NCI-H69 (cell line): ENCODE data around the gene HEATR1.
"Not testable (repeated sequence)": the region's sequence is repeated elsewhere in the genome, so short reads cannot be mapped to it uniquely, and the experiment has no call there.

ENCODE experiments used
- DNase-seq: peaks from one replicate; lab custom pipeline; 2025; lab: John Stamatoyannopoulos, UW

The HEATR1 gene

GRCh38 chr1:236581528-236581927 is 22.8 kb downstream of the HEATR1 start:
- DNase-seq: no peak

- DNase-seq: not testable (repeated sequence)
Measured at GRCh38 chr1:236580404-236580803, 23.9 kb downstream of the HEATR1 start.

DNA sequence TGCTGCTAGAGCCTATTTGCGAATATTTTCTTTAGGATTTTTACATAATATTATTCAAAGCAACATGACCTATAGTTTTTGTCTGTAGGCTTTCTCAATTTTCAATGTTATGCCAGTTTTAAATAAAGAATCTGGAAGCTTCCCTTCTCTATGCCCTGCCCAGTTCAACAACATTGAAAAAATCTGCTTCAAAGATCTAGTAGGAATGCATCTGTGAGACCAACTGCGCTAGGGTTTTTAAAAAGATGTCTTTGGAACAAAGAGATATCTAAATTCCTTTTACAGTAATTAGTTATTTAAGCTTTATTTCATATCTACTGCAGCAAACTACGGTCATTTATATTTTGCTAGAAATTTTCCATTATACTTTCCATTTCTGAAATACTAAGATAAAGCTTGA is 25.7 kb downstream of the HEATR1 start:
- DNase-seq: no peak

DNA sequence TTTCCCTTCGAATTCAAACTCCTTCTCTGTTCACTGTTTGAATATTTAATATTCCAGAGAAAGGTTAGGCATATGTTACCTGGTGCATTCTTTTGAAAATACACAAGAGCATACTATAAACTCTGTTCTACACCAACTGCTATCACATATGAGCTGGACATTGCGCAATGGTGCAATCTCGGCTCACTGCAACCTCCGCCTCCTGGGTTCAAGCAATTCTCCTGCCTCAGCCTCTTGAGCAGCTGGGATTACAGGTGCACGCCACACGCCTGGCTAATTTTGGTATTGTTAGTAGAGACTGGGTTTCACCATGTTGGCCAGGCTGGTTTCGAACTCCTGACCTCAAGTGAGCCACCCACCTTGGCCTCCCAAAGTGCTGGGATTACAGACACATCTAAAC is 27.3 kb downstream of the HEATR1 start:
- DNase-seq: not testable (repeated sequence)

DNA sequence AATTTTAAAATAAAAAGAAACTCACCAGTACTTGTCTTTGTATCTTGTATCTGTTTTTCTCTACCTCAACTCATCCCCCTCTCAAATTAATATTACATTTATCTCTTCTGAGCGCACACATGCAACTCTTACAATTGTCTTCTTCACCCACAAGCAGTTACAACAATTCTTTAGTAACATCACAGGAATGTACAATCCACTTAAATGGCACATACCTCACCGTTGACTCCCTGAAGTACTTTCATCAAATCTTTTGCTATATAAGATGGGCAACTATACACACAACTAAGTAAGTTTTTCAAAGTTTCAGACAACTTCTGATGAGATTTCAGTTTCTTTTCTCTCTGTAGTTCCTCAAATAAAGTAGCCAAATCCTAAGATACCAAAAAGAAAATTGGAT is 28.3 kb downstream of the HEATR1 start:
- DNase-seq: no peak

GRCh38 chr1:236575523-236575922 is 28.8 kb downstream of the HEATR1 start:
- DNase-seq: no peak

DNA sequence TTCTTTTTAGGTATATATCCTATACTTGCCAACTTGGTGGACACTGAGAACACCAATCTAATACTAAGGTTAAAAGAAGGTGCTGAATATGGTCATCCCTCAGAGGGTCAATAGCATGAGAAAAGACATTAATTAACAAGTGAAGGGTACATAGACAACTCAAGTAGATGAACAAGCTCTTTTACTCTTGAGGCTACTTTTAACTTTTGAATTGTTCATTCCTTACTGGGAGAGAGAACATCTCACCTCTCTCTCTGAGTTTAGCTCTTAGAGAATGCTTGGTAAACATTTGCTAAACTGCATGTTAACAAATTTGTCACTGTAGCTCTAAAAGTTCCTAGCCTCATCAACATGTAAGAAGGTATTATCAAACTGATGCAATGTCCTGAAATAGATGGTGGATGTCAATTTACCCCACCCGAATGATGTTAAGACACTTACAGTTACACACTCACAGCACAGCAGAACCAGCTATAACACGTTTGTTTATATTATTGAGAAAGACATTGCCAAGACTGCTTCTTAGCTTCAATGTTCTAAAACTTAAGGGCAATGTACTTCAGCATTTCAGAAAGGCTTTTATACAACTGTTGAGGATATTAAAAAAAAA is 35.9 kb downstream of the HEATR1 start:
- peak; percentile 6 for DNase-seq

DNA sequence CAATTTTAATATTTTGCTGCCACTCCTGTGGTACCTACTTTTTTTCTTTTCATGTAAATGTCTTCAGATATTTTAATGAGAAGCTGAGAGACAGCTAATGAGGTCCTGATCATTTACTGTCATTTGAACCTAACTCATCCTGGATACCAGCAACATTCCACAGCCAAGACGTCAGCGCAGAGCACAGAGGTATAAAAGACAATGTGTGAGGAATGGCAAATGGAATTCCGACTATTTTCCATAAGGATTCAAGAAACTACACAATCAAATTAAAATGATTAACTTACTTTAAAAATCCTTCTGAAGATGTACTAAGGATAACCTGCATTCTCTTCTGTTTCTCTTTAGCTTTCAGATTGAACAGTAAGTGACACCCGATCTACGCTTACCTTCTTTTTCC is 38.8 kb downstream of the HEATR1 start:
- DNase-seq: no peak

DNA sequence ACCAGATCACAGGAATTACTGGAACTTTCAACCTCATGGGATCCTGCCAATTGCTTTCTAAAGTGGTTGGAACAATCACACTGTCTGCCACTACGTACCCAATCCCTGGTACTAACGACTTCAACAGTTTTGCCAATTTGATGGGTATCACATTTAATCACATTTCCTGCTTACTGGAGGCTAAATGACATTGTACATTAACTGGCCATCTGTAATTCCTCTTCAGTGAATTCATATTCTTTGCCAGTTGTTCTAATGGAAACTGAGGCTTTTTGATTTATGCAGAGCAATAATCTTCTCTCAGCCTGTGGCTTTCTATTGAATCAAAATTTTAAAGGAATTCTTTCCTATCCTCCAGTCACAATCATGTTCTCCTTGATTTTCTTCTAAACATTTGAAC is 42.3 kb downstream of the HEATR1 start:
- no peak for DNase-seq

DNA sequence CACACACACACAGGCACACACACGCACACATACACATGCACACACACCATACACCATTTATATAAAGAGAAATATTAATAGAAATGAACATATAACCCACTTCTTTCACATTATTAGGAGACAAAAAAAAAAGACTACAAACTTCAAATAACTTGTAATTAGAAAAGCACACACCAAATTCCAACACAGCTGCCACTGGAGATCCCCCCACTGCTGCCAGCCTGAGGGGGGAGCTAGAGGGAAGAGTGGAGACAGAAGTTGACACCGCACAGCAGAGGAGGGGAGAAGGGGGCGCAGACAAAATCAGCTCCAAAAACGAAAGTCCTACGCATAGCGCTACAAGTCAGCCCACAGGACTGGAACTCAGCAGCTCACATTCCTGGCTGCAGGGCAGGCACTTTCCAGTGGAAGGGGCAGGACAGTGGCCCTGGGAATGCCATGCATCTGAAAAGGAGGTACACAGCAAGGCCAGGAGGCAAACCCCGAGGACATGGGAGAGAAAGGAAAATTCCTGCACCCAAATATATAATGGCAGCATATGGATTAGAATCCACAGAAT is 44.0 kb downstream of the HEATR1 start:
- DNase-seq: no peak

DNA sequence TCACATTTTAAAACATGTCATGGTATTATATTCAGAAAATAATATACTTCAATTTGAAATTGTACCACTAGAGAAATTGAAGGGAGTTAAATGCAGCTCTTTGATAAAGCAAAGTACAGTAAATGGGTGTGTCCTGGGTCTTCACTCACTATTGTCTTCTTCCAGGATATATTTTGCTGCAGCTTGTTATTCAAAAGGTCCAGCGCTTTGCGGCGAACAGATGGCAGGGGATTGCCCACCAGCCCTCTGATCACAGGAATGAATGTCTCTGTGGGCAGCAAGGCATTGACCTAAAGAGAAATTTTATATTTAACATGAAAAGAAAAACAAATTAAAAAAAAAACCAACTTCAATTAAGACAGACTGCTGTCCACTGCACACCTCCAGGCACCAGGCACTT is 45.5 kb downstream of the HEATR1 start:
- no peak for DNase-seq

GRCh38 chr1:236558081-236558480 is 46.2 kb downstream of the HEATR1 start:
- no peak for DNase-seq

DNA sequence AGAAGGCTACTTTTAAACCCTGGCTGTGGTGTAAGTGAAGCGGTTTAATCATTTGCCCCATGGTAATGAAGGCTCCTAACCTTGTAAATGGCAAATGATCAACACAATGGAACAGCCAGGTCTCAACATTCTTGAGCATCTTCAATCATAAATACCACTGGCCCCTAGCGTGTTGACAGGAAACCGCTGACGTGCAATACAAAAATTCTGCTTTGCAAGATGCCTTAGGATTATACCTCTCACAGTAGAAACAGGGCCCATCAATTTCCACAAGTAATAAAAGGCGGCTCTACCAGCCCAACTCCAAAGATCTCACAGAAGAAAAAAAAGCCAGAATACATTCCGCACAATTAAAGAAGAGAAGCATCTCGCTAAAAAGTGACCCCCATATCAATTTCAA is 47.7 kb downstream of the HEATR1 start:
- no peak for DNase-seq

DNA sequence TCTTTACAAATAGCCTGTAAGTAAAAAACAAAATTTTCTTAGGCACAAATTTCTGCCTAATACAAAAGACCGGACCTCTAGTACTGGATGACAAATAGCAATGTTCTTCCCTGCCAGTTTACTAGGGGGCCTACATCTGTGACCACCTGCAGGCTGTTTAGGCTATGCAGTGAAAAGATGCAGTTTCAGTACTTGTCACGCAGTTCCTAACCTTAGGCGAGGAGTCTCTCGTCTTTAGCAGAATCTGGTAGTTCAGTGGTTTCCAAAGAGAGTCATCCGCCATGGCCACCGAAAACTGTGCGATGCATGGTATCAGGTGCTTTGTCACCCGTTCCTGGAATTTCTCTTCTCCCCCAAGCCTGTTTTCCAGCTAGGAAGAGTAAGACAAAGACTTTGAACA is 50.9 kb downstream of the HEATR1 start:
- DNase-seq: no peak

DNA sequence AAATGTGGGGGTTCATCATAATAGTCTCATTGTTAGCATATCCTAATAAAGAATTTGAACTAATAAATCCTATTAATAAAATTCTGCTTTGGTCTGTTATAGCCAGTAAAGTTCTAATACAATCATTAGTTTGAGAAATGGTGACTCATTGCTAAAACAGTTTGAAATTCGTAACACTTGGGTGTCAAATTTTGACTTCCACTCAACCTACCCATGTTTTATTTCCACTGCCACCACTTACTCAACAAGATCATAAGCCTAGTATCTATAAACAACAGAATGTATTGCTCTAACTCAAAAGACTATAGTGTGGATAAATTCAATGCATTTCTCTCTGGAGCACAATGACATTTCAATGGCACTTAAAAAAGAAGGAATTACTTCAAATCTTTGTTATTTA is 51.4 kb downstream of the HEATR1 start:
- no peak for DNase-seq

DNA sequence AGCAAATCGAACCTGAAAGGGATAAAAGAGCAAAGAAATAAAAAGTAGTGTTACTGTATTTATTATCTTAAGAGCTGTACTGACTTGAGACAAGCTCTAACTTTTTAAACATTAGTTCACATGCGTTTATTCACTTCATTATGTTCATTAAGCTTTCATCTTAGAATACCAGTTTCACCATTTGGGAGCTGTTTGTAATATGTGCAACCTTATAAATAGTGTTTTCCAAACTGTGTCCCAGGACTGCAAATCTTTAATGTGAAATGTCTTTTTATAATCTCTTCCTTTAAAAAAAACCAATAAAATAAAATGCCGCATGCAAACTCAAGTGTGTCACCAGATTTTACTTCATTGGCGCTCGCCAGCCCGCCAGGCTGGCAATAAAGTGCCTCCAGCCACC is 52.2 kb downstream of the HEATR1 start:
- no peak for DNase-seq

DNA sequence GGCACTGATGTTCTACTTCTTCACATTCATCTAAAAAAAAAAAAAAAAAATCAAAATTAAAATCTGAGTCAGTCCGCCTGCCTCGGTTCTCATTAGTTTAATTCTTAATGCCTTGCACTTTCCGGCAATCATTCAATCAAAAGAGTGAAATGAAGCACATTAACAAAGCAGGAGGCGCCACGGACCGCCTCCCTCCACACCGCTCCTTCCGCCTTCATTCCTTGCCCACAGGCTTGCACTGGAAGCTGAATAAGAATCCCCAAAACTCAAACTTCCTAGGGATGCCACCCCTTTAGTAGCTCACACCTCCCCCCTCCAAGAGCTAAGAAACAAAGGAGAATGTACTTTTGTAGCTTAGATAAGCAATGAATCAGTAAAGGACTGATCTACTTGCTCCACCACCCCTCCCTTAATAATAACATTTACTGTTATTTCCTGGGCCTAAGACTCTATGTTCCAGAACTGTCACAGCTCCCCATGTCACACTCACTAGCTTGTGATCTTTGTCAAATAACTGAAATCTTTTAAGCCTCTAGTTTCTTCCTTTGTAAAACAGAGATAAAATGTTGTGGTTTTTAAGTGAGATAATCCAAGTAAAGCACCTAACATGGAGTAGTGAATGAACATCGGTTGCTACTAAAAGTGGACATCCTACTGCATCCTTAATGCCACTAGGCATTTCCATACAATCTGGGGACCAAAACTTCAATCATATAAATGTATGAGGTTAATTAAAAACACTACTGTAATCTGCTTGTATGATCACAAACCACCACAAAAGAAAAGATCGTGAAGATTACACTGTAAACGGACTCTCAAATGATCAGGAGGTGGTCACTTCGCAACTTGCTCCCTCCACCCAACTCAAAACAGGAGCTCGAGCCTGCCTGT is 53.1 kb downstream of the HEATR1 start:
- DNase-seq: no peak

DNA sequence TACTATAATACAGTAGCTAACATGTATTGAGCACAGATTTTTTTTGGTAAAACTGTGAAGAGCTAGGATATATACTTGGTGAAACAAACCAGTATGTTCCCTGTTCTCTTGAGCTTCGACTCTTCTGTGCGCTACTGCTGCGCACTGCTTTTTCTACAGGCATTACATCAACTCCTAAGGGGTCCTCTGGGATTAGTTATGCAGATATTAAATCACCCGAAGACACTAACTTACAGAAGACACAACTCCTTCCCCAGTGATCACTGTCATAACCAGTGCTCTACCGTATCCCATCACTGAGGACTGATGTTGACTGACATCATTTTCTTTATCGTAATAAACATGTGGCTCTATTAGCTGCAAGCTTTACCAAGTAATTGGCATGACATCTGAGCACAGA is 55.9 kb downstream of the HEATR1 start:
- no peak for DNase-seq

- no peak for DNase-seq
Measured at GRCh38 chr1:236545621-236546169, 58.6 kb downstream of the HEATR1 start.

GRCh38 chr1:236543065-236543669 is 61.1 kb downstream of the HEATR1 start:
- no peak for DNase-seq

- no peak for DNase-seq
Measured at GRCh38 chr1:236541710-236542109, 62.6 kb downstream of the HEATR1 start.

- DNase-seq: no peak
Measured at GRCh38 chr1:236540813-236541465, 63.4 kb downstream of the HEATR1 start.
